Calu3 (cell line): Measurements from ENCODE around the gene CBR3. TPM values are rescaled to one million over a fixed set of nuclear protein-coding genes. Genes with fewer than 3 reads are reported as not detected.

Experiments
- BruUV-seq: library from RNA; stranded (reverse); fragments of 400-500 nt; replicated peaks from 2 replicates; lab custom pipeline; 2021; lab: Mats Ljungman, UMichigan
- CTCF ChIA-PET: fragments of 300-600 bp; sonication (Branson Sonifier 250); formaldehyde crosslinking; loops from one replicate; lab custom pipeline; 2022; ENCODE audit warnings: antibody characterized with exemption; lab: Charles Lee
- DNase-seq: peaks from one replicate; pipeline ENCODE4 v3.0.0; 2022
- H3K27ac Mint-ChIP-seq: one replicate; pipeline ENCODE4 v1.8.0; 2022; ENCODE audit warnings: mixed read lengths; ENCODE audit not compliant: unreplicated experiment
- H3K27me3 Mint-ChIP-seq: one replicate; pipeline ENCODE4 v1.8.0; 2022; ENCODE audit warnings: mixed read lengths; ENCODE audit not compliant: unreplicated experiment
- H3K36me3 Mint-ChIP-seq: one replicate; pipeline ENCODE4 v1.8.0; 2022; ENCODE audit warnings: mild to moderate bottlenecking, moderate library complexity, mixed read lengths; ENCODE audit not compliant: insufficient read depth, unreplicated experiment
- H3K4me1 Mint-ChIP-seq: one replicate; pipeline ENCODE4 v1.8.0; 2022; ENCODE audit warnings: mild to moderate bottlenecking, low read depth, mixed read lengths; ENCODE audit not compliant: unreplicated experiment
- H3K4me3 Mint-ChIP-seq: one replicate; pipeline ENCODE4 v1.8.0; 2022; ENCODE audit warnings: mild to moderate bottlenecking, low read depth, moderate library complexity, mixed read lengths; ENCODE audit not compliant: unreplicated experiment
- H3K9me3 Mint-ChIP-seq: one replicate; pipeline ENCODE4 v1.8.0; 2022; ENCODE audit warnings: low read depth, mixed read lengths; ENCODE audit not compliant: unreplicated experiment
- intact Hi-C: fragments of 100-400 bp; cut with micrococcal nuclease; formaldehyde crosslinking; loops from one replicate; pipeline ENCODE4 v1.10.0; 2022; ENCODE audit not compliant: unreplicated experiment
- total RNA-seq: library from RNA; stranded (reverse); gene quantifications from 2 replicates; pipeline ENCODE4 v1.2.3, GENCODE V29; 2022
- TF ChIP-seq, protein P1 (sequence below): fragments of 200-600 bp; IDR thresholded peaks from one replicate; pipeline ENCODE4 v1.8.0; 2022; ENCODE audit warnings: antibody characterized with exemption; ENCODE audit not compliant: unreplicated experiment

The CBR3 gene
- total RNA-seq, 1 experiment from 2014 or later = 2.8 TPM

DNA sequence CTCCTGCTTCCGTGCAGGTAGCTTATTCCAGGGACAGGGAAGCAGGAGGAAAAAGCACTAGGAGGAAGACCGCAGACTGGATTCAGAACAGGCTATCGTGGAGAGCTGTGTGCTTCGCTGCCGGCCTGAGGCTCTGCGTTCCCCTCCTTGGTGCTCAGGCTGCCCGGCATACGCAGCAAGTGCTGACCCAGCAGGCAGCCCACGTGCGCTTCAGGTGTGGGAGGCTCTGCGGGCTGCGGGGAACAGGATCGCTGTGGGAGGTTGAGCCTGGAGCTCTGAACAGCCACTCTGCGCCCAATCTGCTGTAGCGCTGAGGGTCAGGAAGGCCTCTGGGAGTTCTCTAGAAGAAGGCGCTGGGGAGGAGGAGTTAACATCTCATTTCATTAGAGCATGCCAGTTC lies 49.7 kb downstream of the CBR3 start:
- TF ChIP-seq, protein P1, sequence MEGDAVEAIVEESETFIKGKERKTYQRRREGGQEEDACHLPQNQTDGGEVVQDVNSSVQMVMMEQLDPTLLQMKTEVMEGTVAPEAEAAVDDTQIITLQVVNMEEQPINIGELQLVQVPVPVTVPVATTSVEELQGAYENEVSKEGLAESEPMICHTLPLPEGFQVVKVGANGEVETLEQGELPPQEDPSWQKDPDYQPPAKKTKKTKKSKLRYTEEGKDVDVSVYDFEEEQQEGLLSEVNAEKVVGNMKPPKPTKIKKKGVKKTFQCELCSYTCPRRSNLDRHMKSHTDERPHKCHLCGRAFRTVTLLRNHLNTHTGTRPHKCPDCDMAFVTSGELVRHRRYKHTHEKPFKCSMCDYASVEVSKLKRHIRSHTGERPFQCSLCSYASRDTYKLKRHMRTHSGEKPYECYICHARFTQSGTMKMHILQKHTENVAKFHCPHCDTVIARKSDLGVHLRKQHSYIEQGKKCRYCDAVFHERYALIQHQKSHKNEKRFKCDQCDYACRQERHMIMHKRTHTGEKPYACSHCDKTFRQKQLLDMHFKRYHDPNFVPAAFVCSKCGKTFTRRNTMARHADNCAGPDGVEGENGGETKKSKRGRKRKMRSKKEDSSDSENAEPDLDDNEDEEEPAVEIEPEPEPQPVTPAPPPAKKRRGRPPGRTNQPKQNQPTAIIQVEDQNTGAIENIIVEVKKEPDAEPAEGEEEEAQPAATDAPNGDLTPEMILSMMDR = no peak
- Mint-ChIP-seq H3K4me1 (peaks cover 8% of the 10 kb centered on the region), H3K36me3 (no peaks in the 10 kb centered on the region), H3K9me3 (no peaks in the 10 kb centered on the region), H3K27me3 (no peaks in the 10 kb centered on the region), H3K27ac (no peak overlapping the region), H3K4me3 (no peak overlapping the region)
- DNase-seq = no peak
- intact Hi-C loops = no loop called here
- no TSS peak for BruUV-seq
- CTCF ChIA-PET = no interaction called here

DNA sequence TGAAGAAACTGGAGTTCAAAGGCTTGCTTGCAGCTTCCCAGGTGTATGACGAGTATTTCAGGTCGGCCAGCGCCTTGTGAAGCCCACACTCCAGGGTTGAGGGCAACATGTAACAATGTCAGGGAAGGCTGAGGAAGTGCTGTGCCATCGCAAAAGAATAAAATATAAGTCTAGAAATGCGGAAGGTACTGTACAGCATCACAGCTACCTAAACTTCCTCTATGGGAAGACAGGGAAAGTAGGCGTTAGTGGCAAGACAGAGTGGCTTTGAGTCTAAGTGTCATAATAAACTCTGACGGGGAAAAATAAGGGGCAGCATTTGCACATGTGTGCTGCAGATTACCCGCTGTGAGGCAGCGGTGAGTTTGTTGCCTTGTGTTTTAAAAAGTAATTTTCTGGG lies 50.6 kb downstream of the CBR3 start:
- H3K4me3 Mint-ChIP-seq = no peak overlapping the region

DNA sequence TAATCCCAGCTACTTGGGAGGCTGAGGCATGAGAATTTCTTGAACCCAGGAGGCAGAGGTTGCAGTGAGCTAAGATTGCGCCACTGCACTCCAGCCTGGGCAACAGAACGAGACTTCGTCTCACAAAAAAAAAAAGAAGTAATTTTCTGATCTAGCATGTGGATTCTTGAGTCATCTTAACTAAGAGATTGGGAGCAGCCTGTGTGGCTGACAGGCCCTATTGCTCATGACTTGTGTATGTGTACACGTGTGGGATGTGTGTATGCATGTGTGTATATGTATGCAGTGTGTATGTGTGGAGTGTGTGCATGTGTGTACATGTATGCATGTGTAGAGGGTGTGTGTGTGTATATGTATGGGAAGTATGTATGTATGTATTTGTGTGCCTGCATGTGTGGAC lies 51.2 kb downstream of the CBR3 start:
- BruUV-seq = no TSS peak
- no peaks in the 10 kb centered on the region for H3K36me3 Mint-ChIP-seq

More for the DNA sequence above, 50.6 kb downstream of the CBR3 start:
- intact Hi-C loops = no loop called here
- CTCF ChIA-PET = no interaction called here
- H3K9me3 Mint-ChIP-seq = no peaks in the 10 kb centered on the region
- H3K4me1 Mint-ChIP-seq = peaks cover 8% of the 10 kb centered on the region
- TF ChIP-seq, protein P1 = no peak
- BruUV-seq = no TSS peak
- no peak overlapping the region for H3K27ac Mint-ChIP-seq
- no peaks in the 10 kb centered on the region for H3K27me3 Mint-ChIP-seq
- DNase-seq = no peak
- H3K36me3 Mint-ChIP-seq = no peaks in the 10 kb centered on the region

DNA sequence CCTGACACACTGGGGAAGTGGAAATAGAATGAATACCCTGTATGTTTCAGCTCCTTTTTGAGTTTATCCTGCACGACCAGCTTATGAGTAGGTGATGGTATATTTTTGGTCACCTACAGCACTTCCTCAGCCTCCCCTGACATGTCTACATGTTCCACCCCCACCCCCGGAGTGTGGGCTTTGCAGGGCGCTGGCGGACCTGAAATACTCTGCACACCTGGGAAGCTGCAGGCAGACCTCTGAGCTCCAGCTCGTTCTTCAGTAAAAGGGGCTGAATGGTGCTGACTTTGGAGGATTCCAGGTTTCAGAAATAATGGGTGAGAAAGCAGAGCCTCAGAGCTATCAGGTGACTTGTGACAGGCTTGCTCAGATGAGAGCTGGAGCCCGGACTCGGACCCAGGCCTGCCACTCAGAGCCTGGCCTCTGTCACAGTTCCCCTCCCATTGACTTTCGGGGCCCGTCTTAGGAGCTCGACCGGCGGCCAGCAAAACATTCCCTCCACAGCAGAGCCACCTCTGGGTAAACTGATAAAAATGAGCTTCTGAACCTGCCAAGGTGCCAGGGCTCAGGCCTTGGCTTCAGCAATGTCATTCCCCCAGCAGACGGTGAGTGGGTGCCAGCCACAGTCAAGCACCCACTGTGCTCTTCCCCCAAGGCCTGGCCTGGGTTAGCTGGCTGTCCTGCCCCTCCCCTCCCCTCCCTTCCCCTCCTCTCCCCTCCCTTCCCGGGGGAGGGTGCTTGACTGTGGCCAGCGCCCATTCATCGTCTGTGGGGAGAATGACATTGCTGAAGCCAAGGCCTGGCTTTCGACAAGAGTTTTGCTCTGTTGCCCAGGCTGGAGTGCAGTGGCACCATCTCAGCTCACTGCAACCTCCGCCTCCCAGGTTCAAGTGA lies 51.9 kb downstream of the CBR3 start:
- H3K9me3 Mint-ChIP-seq = no peaks in the 10 kb centered on the region
- intact Hi-C loops = no loop called here
- peaks cover 8% of the 10 kb centered on the region for H3K4me1 Mint-ChIP-seq
- DNase-seq = no peak
- BruUV-seq = no TSS peak
- no peak overlapping the region for H3K27ac Mint-ChIP-seq
- H3K27me3 Mint-ChIP-seq = no peaks in the 10 kb centered on the region
- TF ChIP-seq, protein P1 = no peak
- H3K4me3 Mint-ChIP-seq = no peak overlapping the region
- H3K36me3 Mint-ChIP-seq = no peaks in the 10 kb centered on the region
- CTCF ChIA-PET = interaction anchor here (0.6 kb wide), 2 partner anchors 9 to 35 kb away, joined by 5 to 7 read pairs; no protein-coding TSS in a partner anchor

More for the DNA sequence above, 51.2 kb downstream of the CBR3 start:
- TF ChIP-seq, protein P1 = no peak
- Mint-ChIP-seq H3K4me1 (peaks cover 8% of the 10 kb centered on the region), H3K27ac (no peak overlapping the region), H3K4me3 (no peak overlapping the region), H3K9me3 (no peaks in the 10 kb centered on the region), H3K27me3 (no peaks in the 10 kb centered on the region)
- intact Hi-C loops = no loop called here
- CTCF ChIA-PET = interaction anchor here (0.6 kb wide), 1 partner anchor 34 kb away, joined by 7 read pairs; no protein-coding TSS in a partner anchor
- no peak for DNase-seq
